Left ventricle myocardium inferior (tissue), 1 donor: Measurements from ENCODE around the gene TERB1. TPM values are rescaled to one million over a fixed set of nuclear protein-coding genes. Genes with fewer than 3 reads are reported as not detected.

Experiments used
- DNase-seq: peaks from one replicate; pipeline ENCODE4 v3.0.0-alpha.2; 2020
- H3K27ac ChIP-seq: fragments of 200-600 bp; replicated peaks from 2 replicates; pipeline ENCODE4 v1.8.0; 2021
- H3K27me3 ChIP-seq: fragments of 200-600 bp; 2 replicates; pipeline ENCODE4 v1.8.0; 2021; ENCODE audit warnings: low read depth
- H3K36me3 ChIP-seq: fragments of 200-600 bp; 2 replicates; pipeline ENCODE4 v1.8.0; 2021
- H3K4me1 ChIP-seq: fragments of 200-600 bp; 2 replicates; pipeline ENCODE4 v1.8.0; 2021
- H3K4me3 ChIP-seq: fragments of 200-600 bp; 2 replicates; pipeline ENCODE4 v1.8.0; 2021; ENCODE audit warnings: mild to moderate bottlenecking, moderate library complexity
- H3K9me3 ChIP-seq: fragments of 200-600 bp; replicated peaks from 2 replicates; pipeline ENCODE4 v1.8.0; 2021
- intact Hi-C: fragments of 100-400 bp; cut with micrococcal nuclease; formaldehyde crosslinking; loops from one replicate; pipeline ENCODE4 v1.11.0; 2022
- total RNA-seq: library from RNA; stranded (reverse); fragmentation: NEBNext Ultra II Directional; extraction: Animal tissue kit (Norgen Biotek cat#: 25700); gene quantifications from one replicate; pipeline ENCODE4 v1.2.1, GENCODE V29; 2021
- TF ChIP-seq, protein P1 (sequence below): fragments of 200-600 bp; IDR thresholded peaks from 2 replicates; pipeline ENCODE4 v1.8.0; 2021; ENCODE audit warnings: antibody characterized with exemption, mild to moderate bottlenecking, borderline replicate concordance
- donor health status: DM: no; HTN: yes; CAD: no; lungs with severe emphysema.

The TERB1 gene
- total RNA-seq, 1 donor from 2014 or later, result not detected

DNA sequence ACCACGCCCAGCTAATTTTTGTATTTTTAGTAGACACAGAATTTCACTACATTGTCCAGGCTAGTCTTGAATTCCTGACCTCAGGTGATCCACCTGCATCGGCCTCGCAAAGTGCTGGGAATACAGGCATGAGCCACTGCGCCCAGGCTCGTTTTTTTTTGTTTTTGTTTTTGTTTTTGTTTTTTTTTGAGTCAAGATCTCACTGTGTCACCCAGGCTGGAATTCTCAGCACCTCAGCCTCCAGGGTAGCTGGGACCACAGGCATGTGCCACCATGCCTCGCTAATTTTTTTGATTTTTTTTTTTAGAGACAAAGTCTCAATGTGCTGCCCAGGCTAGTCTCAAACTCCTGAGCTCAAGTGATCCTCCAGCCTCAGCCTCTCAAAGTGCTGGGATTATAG is 87.3 kb downstream of the TERB1 start:
- no peak for DNase-seq
- intact Hi-C loops, result no loop called here
- peaks cover 13% of the 10 kb centered on the region for H3K4me1 ChIP-seq
- TF ChIP-seq, protein P1, sequence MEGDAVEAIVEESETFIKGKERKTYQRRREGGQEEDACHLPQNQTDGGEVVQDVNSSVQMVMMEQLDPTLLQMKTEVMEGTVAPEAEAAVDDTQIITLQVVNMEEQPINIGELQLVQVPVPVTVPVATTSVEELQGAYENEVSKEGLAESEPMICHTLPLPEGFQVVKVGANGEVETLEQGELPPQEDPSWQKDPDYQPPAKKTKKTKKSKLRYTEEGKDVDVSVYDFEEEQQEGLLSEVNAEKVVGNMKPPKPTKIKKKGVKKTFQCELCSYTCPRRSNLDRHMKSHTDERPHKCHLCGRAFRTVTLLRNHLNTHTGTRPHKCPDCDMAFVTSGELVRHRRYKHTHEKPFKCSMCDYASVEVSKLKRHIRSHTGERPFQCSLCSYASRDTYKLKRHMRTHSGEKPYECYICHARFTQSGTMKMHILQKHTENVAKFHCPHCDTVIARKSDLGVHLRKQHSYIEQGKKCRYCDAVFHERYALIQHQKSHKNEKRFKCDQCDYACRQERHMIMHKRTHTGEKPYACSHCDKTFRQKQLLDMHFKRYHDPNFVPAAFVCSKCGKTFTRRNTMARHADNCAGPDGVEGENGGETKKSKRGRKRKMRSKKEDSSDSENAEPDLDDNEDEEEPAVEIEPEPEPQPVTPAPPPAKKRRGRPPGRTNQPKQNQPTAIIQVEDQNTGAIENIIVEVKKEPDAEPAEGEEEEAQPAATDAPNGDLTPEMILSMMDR, result no peak
- peaks cover 11% of the 10 kb centered on the region for H3K36me3 ChIP-seq
- no peak overlapping the region for H3K27ac ChIP-seq
- no peak overlapping the region for H3K4me3 ChIP-seq
- no peaks in the 10 kb centered on the region for H3K27me3 ChIP-seq
- peaks cover 6% of the 10 kb centered on the region for H3K9me3 ChIP-seq

DNA sequence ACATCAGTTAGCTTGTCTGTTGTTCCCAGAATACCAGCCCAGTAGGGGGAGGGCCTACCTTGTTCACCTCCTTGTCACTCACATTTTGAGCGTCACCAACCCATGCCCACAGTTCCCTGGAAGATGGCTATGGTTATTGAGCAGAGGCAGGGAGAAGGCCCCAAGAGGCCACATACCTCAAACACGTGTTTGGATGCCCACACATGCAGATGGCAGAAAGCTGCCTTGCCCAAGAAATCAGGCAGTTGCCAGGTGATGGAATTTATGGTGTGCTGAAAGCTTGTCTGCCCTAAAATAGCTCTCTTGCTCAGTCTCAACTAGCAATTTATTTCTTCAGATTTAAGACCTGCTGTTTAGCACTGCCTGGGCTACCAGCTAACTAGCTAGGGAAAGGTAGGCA is 88.3 kb downstream of the TERB1 start:
- Histone ChIP-seq H3K36me3 (peaks cover under 1% of the 10 kb centered on the region), H3K9me3 (peaks cover 6% of the 10 kb centered on the region), H3K4me1 (peaks cover 13% of the 10 kb centered on the region), H3K27me3 (no peaks in the 10 kb centered on the region), H3K4me3 (no peak overlapping the region), H3K27ac (no peak overlapping the region)
- no peak for DNase-seq
- intact Hi-C loops, result no loop called here
- TF ChIP-seq, protein P1, result no peak

DNA sequence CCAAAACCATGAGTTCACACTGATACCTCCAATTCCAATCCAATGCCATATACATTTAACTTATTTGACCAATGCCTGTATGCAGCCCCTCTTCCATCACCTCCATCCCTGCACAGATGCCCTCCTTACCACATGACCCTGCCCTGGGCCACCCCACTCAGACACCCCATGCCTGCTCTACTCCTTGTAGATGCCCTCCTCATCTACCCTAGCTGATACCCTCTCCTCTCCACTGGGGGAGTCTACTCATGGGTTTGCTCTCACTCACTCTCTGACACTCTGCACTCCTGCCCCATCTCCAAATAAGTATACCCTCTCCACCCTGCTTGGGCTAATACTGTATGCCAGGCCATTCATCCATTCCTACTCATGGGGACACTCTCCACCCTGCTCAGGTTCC is 88.9 kb downstream of the TERB1 start:
- Histone ChIP-seq H3K27ac (no peak overlapping the region), H3K36me3 (no peaks in the 10 kb centered on the region), H3K9me3 (peaks cover 6% of the 10 kb centered on the region), H3K27me3 (no peaks in the 10 kb centered on the region), H3K4me1 (peaks cover 13% of the 10 kb centered on the region), H3K4me3 (no peak overlapping the region)
- DNase-seq, result no peak
- intact Hi-C loops, result no loop called here
- TF ChIP-seq, protein P1, result no peak

DNA sequence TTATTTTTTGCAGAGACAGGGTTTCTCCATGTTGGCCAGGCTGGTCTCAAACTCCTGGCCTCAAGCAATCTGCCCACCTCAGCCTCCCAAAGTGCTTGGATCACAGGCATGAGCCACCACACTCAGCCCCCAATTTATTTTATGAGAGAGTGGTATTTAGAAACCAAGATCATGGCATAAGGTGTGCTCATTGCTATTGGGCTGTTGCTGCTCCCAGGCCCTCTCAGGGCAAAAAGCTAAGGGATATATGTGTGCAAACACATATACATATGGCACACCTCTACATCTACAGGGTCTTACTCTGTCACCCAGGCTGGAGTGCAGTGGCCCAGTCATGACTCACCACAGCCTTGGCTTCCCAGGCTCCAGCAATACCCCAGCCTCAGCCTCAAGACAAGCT is 89.8 kb downstream of the TERB1 start:
- TF ChIP-seq, protein P1, result no peak
- Histone ChIP-seq H3K9me3 (peaks cover 6% of the 10 kb centered on the region), H3K27ac (no peak overlapping the region), H3K4me3 (no peak overlapping the region), H3K4me1 (peaks cover 13% of the 10 kb centered on the region), H3K27me3 (no peaks in the 10 kb centered on the region), H3K36me3 (no peaks in the 10 kb centered on the region)
- no peak for DNase-seq
- intact Hi-C loops, result no loop called here

DNA sequence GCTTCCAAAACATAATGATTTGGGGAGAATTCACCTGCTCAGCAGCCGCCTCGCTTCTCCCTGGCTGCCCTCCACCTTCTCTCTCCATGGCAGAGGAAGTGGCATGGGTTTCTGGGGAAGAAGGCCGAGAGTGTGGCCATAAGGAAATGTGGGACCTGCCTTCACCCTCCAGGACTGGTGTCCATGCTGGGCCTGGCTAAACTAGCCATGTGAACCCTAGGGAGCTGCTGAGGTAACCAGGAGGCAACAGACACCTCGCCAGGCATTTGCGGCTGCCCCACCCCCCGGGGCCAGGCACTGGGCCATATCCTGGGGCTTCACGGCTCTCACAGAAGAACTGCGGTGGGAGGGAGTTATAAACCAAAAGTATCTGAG is 94.9 kb downstream of the TERB1 start:
- TF ChIP-seq, protein P1, result no peak
- intact Hi-C loops, result no loop called here
- no peak for DNase-seq
- no peaks in the 10 kb centered on the region for H3K36me3 ChIP-seq
- peak overlapping the region; percentile 77 for H3K27ac ChIP-seq
- H3K4me3 ChIP-seq, result peak overlapping the region; percentile 31
- peaks cover 3% of the 10 kb centered on the region for H3K9me3 ChIP-seq
- H3K4me1 ChIP-seq, result peaks cover 28% of the 10 kb centered on the region
- no peaks in the 10 kb centered on the region for H3K27me3 ChIP-seq
